SK-N-MC (cell line): ENCODE results near the gene PRKN.

ENCODE experiments used
- DNase-seq: peaks from one replicate; pipeline ENCODE4 v3.0.0-alpha.2; 2011; ENCODE audit warnings: low read depth, low spot score
- H3K27ac ChIP-seq: fragments of 200-600 bp; sonication (generic); 2 replicates; pipeline ENCODE4 v1.5.1; 2016; ENCODE audit warnings: mixed run types
- H3K36me3 ChIP-seq: fragments of 200-600 bp; sonication (generic); 2 replicates; pipeline ENCODE4 v1.6.1; 2017; ENCODE audit warnings: antibody characterized with exemption, low read length, mixed read lengths; ENCODE audit not compliant: insufficient read depth
- H3K4me3 ChIP-seq: fragments of 200-600 bp; sonication (generic); 2 replicates; pipeline ENCODE4 v1.5.1; 2016
- H3K9ac ChIP-seq: fragments of 200-600 bp; sonication (generic); 2 replicates; pipeline ENCODE4 v1.8.0; 2017; ENCODE audit warnings: mixed run types, mixed read lengths; ENCODE audit not compliant: insufficient read length
- H3K9me3 ChIP-seq: fragments of 200-600 bp; sonication (generic); 2 replicates; pipeline ENCODE4 v1.6.1; 2017; ENCODE audit warnings: low read depth, mild to moderate bottlenecking, antibody characterized with exemption, low read length, moderate library complexity, mixed read lengths
- EZH2 ChIP-seq: fragments of 200-600 bp; sonication (generic); IDR thresholded peaks from one replicate; pipeline ENCODE4 v1.6.1; 2017; ENCODE audit warnings: antibody characterized with exemption
- FOXP2 ChIP-seq: optimal IDR thresholded peaks from 2 replicates; pipeline ENCODE3; 2011; ENCODE audit warnings: mild to moderate bottlenecking, moderate library complexity; ENCODE audit not compliant: insufficient read depth; ENCODE audit errors: extremely low read length, control extremely low read depth
- POLR2AphosphoS5 ChIP-seq: IDR thresholded peaks from 2 replicates; pipeline ENCODE4 v1.6.1; 2012; ENCODE audit warnings: mild to moderate bottlenecking, low read depth, low read length, borderline replicate concordance

Gene PRKN

DNA sequence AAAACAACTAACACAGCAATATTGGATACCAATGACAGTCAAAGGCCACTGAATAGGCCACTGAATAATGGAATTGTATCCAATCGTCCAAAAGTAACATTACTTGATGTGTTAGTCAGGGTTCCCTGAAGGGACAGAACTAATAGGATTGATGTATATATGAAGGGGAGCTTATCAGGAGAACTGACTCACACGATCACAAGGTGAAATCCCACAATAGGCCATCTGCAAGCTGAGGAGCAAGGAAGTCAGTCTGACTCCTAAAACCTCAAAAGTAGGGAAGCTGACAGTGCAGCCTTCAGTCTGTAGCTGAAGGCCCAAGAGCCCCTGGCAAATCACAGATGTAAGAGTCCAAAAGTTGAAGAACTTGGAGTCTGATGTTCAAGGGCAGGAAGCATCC, 571.4 kb downstream of the PRKN start:
- TF ChIP-seq POLR2AphosphoS5 (no peak), FOXP2 (no peak), EZH2 (no peak)
- no peak overlapping the region for H3K27ac ChIP-seq
- no peak for DNase-seq
- H3K9me3 ChIP-seq: no peaks in the 10 kb centered on the region
- no peaks in the 10 kb centered on the region for H3K36me3 ChIP-seq
- H3K9ac ChIP-seq: no peak overlapping the region
- H3K4me3 ChIP-seq: no peak overlapping the region

DNA sequence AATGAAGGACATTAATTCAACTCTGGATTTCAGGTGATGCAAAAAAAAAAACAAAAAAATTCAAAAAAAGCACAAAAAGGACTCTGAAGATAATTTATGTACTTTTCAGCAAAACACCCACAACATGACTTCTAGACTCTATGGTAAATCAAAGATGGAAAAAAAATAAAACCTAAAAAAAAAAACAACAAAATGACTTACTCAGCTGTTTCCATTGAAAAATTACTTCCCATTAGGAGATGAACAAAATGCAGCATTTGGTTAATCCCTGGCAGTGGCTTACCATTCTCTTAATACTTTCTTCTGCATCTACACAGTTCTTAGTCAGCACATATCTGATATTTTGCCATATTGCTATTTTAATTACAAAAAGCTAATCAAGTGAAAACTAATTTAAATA, 572.6 kb downstream of the PRKN start:
- H3K9ac ChIP-seq: no peak overlapping the region
- H3K27ac ChIP-seq: no peak overlapping the region
- H3K36me3 ChIP-seq: no peaks in the 10 kb centered on the region
- TF ChIP-seq FOXP2 (no peak), POLR2AphosphoS5 (no peak), EZH2 (no peak)
- no peak overlapping the region for H3K4me3 ChIP-seq
- H3K9me3 ChIP-seq: no peaks in the 10 kb centered on the region
- no peak for DNase-seq

DNA sequence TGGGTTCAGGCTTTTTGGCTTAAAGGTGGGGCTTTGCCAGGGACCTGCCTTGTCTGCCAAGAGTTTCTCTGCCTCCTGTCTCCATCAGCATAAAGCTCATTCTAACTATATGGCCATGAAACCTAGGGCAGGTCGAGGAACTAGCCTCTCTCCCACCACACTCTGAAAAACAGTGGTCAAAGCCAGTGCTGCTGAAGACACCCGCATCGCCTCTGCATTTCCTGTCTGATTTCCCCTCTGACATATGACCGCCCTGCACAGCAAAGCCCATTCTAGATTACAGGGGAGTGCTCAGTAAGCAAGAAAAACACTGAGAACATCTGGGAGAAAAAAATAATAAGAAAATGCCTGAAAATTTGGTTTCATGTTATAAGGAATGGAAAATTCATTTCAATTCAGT, 573.6 kb downstream of the PRKN start:
- no peak for DNase-seq
- H3K36me3 ChIP-seq: no peaks in the 10 kb centered on the region
- H3K9ac ChIP-seq: no peak overlapping the region
- TF ChIP-seq FOXP2 (no peak), POLR2AphosphoS5 (no peak), EZH2 (no peak)
- H3K9me3 ChIP-seq: no peaks in the 10 kb centered on the region
- no peak overlapping the region for H3K4me3 ChIP-seq
- H3K27ac ChIP-seq: no peak overlapping the region

DNA sequence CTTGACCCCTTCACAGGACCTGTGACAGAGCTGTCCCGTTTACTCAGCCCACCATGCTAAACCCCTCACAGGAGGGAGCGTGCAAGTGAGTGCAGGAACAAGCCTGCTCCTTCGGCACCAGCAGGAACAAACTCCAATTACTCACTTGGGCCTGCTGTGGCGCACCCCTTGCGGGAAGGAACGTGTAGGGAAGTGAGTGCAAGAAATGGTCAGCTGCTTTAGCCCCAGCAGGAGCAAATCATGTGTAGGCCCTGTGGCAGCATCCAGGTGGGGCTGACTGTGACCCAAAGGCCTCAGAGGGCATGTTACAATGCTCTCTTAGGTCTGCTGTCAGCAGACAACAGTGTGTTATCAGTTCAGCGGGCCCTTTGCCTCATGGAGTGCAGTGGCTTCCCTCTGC, 574.4 kb downstream of the PRKN start:
- no peak overlapping the region for H3K4me3 ChIP-seq
- TF ChIP-seq POLR2AphosphoS5 (no peak), FOXP2 (no peak), EZH2 (no peak)
- no peak for DNase-seq
- no peaks in the 10 kb centered on the region for H3K36me3 ChIP-seq
- no peak overlapping the region for H3K27ac ChIP-seq
- no peak overlapping the region for H3K9ac ChIP-seq
- no peaks in the 10 kb centered on the region for H3K9me3 ChIP-seq

DNA sequence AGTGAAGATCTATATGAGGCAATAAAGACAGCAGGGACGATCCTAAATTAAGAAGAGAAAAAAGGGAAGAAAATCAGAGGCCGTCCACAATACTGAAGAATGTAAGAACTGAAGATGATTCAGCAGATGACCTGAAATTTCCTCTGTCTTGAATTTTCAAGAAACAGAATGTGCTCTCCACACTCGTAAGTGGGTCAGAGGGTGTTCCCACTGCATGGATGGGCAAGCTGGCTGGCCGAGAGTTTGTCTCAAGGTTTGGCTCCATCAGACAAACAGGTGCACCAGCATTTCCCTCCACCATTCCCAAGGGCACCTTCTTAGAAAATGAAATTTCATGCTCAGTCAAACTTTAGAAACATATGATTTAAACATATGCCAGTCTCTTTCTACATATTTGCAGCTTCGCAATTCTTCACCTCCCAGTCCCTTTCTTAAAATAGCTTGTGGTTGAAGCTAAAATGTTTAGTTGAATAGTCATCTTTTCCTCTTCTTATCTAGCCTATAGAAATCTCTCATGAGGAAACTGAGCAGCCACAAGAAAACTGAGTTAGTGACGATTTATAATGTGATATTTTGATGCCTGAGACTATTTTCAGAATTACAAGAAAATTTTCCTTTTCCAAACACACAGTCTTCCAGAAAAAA, 576.4 kb downstream of the PRKN start:
- no peak overlapping the region for H3K27ac ChIP-seq
- TF ChIP-seq EZH2 (no peak), FOXP2 (no peak), POLR2AphosphoS5 (no peak)
- H3K36me3 ChIP-seq: no peaks in the 10 kb centered on the region
- H3K9ac ChIP-seq: no peak overlapping the region
- no peaks in the 10 kb centered on the region for H3K9me3 ChIP-seq
- no peak for DNase-seq
- no peak overlapping the region for H3K4me3 ChIP-seq

DNA sequence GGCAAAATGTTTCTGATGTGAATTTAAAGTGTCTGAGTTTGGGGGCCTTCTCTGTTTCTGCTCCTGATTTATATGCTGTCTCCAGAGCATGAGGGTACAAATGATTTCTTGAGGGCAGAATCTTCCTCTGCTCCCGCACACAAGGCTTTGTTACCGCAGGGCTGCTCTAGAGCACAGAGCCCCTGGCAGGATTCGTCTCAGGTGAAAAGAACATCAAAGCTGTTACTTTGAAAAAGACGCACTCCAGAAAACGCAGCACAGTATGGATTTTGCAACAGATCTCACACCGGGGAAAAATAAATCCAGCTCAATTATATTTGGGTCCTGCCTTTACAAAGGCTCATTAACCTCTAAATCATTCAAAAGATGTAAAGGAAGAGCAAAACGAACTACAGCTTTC, 577.3 kb downstream of the PRKN start:
- TF ChIP-seq FOXP2 (no peak), EZH2 (no peak), POLR2AphosphoS5 (no peak)
- H3K36me3 ChIP-seq: no peaks in the 10 kb centered on the region
- H3K9ac ChIP-seq: no peak overlapping the region
- no peak overlapping the region for H3K4me3 ChIP-seq
- no peaks in the 10 kb centered on the region for H3K9me3 ChIP-seq
- no peak overlapping the region for H3K27ac ChIP-seq
- DNase-seq: no peak

DNA sequence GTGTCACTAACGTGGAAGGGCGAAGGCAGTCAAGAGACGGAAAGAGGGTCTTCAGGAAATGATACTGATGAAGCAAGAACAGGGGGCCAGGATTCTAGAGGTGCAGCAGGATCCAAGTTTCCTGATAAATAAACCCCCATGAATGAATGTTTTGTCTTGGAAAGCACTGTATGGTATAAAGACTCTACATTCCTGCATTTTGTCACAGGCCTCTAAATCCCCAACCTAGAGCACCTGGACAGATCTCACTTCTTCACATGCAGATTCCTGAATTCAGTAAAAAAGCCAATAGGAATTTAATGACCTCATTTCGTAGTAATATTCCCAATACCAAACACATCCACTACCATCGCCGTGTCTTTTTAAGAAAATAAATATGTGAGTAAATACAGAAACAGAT, 577.8 kb downstream of the PRKN start:
- Histone ChIP-seq H3K9ac (no peak overlapping the region), H3K36me3 (no peaks in the 10 kb centered on the region), H3K9me3 (no peaks in the 10 kb centered on the region), H3K4me3 (no peak overlapping the region), H3K27ac (no peak overlapping the region)
- no peak for DNase-seq
- TF ChIP-seq POLR2AphosphoS5 (no peak), FOXP2 (no peak), EZH2 (no peak)

DNA sequence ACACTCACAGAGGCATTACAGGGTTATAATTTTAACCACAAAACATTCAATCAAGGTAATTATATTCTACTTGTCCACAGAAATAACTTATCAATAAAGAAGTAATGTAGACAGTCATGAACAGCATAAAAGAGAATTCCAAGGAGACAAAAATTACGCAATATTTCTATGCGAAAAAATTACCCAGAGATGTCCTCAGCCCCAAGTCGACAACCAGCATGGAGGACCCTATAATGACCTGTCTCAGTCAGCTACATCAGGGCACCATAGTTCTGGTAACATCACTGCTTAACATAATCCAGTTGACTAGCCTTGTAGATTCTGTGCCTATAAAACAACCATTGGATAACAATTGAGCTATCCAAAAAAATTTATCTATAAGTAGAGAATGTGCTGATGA, 579.8 kb downstream of the PRKN start:
- no peak overlapping the region for H3K4me3 ChIP-seq
- no peaks in the 10 kb centered on the region for H3K9me3 ChIP-seq
- no peak overlapping the region for H3K9ac ChIP-seq
- DNase-seq: no peak
- no peaks in the 10 kb centered on the region for H3K36me3 ChIP-seq
- H3K27ac ChIP-seq: no peak overlapping the region
- TF ChIP-seq FOXP2 (no peak), EZH2 (no peak), POLR2AphosphoS5 (no peak)

DNA sequence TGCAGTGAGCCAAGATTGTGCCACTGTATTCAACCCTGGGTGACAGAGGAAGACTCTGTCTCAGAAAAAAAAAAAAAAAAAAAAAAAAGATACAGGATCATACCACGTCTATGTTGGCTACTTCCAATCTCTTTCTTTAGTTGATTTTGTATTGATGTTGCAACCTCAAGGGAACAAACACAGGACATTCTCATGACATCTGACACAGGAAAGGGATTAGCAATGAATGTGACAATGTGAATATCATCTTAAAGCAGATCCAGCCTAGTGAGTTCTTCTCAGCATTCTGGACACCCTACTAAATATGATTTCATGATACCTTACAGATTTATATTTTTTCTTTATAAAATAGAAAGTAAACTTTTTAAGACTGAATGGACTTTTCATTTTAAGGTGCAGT, 580.3 kb downstream of the PRKN start:
- H3K9ac ChIP-seq: no peak overlapping the region
- H3K36me3 ChIP-seq: no peaks in the 10 kb centered on the region
- no peak for DNase-seq
- no peaks in the 10 kb centered on the region for H3K9me3 ChIP-seq
- H3K27ac ChIP-seq: no peak overlapping the region
- H3K4me3 ChIP-seq: no peak overlapping the region
- TF ChIP-seq POLR2AphosphoS5 (no peak), EZH2 (no peak), FOXP2 (no peak)
